TTC549 (cell line): Measurements from ENCODE around the gene THAP8.
"Not testable (repeated sequence)": the region's sequence is repeated elsewhere in the genome, so short reads cannot be mapped to it uniquely, and the experiment has no call there.

ENCODE experiments used
- FAIRE-seq: peaks from 2 replicates; lab custom pipeline; 2012; peaks lifted over from hg19 to GRCh38; lab: Jason Lieb, UNC

THAP8 gene

DNA sequence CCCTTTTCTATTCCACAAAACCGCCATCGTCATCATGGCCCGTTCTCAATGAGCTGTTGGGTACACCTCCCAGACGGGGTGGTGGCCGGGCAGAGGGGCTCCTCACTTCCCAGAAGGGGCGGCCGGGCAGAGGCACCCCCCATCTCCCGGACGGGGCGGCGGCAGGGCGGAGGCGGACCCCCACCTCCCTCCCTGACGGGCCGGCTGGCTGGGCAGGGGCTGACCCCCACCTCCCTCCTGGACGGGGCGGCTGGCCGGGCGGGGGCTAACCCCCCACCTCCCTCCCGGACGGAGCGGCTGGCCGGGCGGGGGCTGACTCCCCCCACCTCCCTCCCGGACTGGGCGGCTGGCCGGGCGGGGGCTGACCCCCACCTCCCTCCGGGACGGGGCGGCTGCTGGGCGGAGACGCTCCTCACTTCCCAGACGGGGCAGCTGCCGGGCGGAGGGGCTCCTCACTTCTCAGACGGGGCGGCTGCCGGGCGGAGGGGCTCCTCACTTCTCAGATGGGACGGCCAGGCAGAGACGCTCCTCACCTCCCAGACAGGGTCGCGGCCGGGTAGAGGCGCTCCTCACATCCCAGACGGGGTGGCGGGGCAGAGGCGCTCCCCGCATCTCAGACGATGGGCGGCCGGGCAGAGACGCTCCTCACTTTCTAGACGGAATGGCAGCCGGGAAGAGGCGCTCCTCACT lies 14.9 kb upstream of the THAP8 start:
- FAIRE-seq = not testable (repeated sequence)

DNA sequence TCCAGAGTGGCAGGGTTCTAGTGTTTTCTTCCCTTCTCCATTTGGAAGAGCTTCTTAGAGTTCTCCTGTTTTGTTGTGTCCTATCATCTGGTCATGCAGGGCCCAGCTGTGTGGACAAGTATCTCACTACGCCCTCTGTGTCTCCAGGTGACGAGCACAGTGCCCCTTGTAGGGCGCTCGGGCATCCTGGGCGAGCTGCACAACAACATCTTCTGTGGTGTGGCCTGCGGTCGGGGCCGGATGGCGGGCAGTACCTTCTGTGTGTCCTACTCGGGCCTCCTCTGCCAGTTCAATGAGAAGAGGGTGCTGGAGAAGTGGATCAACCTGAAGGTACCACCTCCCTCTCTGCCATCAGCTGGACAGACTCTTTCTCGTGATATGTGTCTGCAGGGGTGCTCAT lies 13.6 kb upstream of the THAP8 start:
- no peak for FAIRE-seq

DNA sequence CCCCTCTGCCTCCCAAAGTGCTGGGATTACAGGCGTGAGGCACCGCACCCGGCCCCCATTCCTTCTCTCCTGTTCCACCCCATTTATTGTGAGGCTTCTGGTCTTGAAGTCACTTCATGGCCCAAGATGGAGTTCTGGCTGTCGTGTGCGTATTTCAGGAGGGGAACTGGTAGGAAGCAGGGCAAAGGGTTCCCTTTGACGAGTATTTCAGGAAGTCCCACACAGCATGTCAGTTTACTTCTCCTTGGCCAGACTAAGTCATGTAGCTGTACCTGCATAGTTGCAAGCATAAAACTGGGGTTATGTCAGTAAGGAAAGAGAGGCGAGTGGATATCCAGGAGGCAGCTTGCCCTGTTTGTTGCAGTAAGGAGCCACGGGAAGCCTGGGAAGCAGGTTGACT lies 10.7 kb upstream of the THAP8 start:
- no peak for FAIRE-seq

DNA sequence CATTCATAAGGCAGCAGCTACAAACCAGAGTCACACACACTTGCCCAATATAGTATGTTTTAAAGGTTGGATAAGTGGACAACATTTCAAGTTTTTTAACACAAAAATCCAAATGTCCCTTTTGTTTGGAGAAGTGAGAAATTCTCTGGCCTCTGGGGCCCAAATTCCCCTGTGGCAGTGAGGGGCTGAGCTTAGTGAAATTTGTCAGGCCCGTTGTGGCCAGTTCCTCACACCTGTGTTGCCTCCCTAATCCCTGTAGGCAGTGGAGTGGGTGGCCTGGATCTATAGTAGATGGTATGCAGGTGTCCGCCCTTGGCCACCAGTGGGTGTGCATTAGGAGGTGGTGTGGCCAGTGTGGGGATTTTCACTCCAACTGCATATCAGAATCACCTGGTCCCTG lies 7.3 kb upstream of the THAP8 start:
- no peak for FAIRE-seq

DNA sequence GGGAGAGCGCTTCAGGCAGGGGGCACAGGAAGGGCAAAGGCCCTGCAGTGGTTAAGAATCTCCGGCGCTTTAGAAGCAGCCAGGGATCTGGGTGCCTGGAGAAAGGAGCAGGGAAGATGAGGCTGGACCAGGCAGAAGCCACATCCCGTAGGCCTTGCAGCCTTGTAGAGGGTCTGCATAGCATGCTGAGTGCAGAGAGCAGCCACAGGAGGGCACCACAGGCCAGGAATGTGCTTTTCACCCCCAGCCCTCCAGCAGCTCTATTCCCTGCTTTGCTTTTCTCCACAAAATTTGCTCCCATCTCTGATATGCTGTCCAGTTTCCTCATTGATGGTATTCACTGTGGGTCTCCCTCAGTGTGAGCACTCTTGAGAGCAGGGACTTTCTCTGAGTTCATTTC lies 6.3 kb upstream of the THAP8 start:
- FAIRE-seq = no peak

DNA sequence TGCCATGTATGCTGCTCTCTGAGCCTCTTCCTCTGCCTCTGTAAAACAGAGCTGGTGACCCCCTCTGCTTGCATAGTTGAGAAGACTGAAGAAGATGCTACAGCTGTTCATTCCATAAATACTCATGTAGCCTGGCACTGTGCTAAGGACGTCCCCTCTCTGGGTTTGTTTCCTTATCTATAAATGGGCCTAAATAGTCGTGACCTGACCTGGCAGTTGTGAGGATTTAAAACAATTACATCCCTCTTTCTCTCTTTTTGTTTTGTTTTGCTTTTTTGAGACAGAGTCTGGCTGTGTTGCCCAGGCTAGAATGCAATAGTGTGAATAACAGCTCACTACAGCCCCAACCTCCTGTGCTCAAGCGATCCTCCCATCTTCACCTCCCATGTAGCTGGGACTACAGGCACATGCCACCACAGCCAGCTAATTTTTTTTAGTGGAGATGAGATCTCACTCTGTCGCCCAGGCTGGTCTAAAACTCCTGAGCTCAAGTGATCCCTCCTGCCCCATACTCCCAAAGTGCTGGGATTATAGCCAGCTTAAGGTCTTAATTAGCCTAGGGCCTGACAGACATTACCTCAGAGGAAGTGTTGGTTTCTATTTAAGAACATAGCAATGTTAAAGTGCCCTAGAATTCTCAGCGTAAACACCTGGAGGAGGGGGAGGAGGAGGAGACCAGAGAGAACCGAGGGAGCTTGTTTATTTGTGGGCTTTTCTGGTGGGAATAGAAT lies 5.3 kb upstream of the THAP8 start:
- no peak for FAIRE-seq

DNA sequence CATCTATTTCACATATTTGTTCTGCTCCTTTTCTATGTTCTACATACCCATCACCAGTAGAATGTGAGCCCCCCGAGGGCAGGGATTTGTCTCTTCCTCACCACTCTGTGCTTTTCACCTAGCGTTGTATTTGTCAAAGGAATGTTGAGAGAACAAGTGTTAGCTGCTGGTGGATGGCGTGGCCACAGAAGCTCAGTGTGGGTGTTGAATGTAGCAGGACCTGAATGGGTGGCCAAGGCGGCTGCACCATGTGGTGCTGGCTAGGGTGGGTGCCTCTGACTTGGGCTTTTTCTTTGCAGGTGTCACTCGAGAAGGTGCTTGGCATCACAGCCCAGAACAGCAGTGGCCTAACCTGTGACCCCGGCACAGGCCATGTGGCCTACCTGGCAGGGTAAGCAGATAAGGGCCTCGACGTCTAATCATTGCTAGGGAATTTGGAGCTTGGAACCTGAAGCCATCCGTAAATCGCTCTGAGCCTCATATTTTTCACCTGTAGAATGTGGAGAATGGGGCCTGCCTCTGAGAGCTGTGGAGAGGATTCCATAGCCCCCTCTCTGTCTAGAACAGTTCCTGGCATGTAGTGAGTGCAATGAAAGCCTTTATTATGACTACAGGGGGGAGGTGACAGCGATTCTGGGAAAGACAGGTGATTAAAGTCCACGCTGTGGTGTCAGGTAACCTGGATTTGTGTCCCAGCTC lies 4.5 kb upstream of the THAP8 start:
- FAIRE-seq = no peak

DNA sequence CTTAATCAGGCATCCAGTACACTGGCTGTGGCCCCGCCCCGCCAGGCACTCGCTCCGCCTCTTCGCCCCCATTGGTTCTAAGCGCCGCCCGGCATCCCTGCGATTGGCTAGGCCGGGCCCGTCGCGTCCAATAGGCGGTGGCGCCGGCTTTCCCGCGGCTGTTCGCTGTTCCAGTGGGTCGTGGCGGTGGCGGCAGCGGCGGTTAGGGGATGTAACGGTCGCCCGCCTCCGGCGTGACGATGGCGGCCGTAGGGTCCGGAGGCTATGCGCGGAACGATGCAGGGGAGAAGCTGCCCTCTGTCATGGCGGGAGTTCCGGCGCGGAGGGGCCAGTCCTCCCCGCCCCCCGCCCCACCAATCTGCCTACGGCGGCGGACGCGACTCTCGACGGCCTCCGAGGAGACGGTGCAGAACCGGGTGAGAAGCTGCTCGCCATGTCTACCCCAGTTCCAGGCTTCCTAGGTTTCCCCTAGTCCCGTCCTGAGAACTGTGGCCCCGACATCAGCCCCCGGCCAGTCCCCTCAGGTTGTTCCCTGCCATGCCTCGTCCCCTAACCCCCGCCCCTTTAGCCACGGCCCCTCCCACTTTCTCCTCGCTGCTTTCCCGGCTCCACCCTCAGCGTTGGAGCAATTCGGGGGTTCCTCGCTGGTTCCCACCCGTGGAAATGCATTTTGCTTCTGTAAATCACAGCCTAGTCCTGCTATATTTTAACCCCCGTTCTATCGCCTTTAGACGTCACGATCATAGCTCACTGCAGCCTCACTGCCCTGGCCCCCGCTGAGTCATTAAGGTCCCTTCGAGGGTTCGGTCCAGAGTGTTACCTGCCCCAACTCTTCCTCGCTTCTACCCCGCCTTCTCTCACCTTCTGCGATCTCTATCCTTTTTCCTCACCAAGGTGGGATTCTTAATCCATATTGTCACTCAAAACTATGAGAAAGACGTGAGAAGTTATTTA lies 925 bp upstream of the THAP8 start, which contains the start of gene WDR62:
TSS of gene WDR62 (plus strand) at position 165 of the 954 bp plus-strand sequence. CDS start at position 240, 75 bp downstream.
- no peak for FAIRE-seq

DNA sequence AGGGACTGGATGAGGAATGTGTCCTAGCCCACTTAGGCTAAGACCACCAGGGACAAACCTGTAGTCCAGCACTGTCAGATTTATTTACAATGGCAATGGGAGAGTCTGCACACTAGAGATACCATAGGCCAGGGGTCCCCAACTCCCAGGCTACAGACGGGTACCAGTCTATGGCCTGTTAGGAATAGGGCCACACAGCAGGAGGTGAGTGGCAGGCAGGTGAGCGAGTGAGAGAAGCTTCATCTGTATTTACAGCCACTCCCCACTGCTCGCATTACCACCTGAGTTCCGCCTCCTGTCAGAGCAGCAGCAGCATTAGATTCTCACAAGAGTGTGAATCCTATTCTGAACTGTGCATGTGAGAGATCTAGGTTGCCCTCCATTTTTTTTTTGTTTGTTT lies 2.4 kb downstream of the THAP8 start:
- no peak for FAIRE-seq

DNA sequence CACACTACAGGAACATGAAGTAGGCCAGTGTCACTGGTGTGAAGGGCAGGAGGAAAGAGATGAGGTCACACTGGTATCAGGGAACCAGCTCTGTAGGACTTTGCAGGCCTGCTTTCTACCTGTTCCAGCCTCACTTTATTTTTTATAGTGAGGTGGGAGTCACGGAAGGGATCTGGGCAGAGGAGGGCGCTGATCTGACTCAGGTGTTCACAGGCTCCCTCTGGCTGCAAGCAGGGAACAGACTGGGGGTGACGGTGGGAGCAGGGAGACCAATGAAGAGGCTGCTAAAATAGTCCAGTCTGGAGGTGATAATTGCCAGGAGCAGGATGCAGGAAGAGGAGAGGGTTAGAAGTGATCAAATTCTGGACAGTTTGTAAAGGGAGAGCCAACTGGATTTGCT lies 2.8 kb downstream of the THAP8 start:
- no peak for FAIRE-seq

DNA sequence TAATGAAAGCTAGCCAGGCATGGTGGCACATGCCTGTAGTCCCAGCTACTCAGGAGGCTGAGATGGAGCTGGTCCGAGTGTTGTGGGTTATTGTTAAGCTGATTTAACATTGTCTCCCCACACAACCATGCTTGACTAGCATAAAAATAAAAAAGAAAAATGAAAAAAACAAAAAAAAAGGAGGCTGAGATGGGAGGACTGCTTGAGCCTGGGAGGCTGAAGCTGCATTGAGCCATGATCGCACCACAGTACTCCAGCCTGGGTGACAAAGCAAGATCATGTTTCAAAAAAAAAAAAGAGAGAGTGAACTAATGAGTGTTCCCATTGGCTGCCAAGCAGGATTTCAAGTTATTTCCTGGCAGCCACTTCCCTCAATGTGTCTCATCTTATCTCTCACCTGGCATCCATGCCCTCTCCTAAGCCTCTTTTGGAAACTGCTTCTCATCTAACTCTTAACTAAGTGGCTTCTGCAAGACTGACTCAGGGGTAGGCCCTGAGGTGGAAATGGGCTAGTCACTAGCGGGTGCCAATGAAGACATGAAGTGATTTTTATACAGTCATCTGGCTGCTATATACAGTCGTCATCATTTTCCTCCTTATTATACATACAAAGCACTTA lies 4.9 kb downstream of the THAP8 start:
- FAIRE-seq = no peak

DNA sequence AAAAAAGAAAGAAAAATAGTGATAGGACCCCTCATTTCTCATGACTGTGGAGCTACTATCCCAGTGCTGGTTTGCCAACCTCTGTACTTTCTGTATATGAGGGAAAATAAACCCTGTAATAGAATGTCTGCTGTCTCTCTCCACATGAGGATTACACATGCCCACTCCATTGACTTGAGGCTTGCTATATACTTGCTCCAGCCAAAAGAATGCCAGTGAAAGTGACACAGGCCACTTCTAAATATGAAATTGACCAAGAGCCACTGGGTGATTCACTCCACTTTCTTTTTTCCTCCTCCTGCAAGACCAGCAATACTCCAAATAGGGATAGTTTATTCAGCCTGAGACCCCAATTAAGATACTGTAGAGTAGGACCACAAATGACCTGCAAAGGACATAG lies 6.2 kb downstream of the THAP8 start:
- no peak for FAIRE-seq

DNA sequence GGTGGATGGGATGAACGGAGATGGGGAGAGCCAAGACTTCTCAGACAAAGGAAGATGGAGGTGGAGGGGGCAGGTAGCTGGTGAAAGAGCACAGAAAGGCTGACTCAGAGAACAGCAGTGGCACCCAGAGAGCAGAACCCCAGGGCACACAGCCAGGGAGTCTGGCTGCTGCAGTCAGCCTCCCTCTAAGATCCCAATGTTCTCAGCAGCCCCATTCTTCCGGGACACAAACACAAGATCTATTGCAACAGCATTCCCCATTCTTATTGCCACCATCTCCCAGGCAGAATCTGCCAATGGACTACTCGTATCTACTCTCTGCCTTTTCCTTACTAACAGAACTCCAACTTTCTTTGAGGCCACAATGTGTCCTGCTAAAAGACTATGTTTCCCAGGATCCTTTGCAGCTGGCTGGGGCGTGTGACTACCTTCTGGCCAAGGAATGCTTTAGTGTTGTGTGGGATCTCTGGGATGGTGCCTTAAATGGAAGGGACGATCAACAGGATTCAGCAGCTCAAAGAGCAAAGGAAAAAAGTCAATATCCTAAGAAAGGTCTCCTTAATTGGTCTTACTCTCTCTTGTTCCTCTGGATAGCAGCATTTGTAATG lies 7.5 kb downstream of the THAP8 start:
- no peak for FAIRE-seq

DNA sequence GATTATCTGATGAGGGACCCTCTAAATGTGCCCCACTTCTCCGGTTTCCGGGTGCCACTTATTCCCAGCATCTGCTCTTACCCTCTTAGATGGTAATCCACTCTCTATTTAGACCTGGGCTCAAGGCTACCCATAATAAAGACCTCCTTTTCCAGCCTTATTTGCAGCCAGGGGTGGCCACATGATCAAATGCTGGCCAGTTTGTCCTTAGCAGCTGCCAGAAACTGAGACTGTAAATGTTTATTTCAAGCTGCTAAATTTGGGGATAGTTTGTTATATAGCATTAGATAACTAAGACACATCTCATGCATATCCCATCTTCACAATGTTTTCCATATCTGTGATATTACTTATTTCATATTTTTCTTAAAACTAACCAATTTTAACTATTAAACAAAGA lies 10.1 kb downstream of the THAP8 start:
- FAIRE-seq = no peak

DNA sequence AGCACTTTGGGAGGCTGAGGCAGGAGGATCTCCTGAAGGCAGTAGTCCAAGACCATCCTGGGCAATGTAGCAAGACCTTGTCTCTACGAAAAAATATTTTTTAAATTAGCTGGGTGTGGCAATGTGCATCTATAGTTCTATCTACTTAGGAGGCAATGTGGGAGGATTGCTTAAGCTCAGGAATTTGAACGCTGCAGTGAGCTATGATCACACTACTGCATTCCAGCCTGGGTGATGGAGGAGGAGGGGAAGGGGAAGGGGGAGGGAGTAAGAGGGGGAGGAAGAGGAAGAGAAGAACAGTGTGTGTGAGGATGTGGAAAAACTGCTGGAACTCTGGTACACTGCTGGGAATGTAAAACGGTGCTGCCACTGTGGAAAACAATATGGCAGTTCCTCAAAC lies 12.3 kb downstream of the THAP8 start:
- no peak for FAIRE-seq

DNA sequence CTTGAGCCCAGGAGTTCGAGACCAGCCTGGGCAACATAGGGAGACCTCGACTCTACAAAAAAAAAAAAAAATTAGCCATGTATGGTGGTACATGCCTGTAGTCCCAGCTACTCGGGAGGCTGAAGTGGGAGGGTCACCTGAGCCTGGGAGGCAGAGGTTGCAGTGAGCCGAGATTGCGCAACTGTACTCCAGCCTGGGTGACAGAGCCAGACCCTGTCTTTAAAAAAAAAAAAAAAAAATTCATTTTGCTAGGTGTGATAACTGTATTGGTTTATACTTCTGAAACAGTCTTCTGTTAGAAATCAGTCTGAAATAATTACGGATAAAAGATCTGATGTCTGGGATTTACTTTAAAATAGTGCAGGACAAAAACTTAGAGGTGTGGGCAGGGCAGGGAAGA lies 13.0 kb downstream of the THAP8 start:
- not testable (repeated sequence) for FAIRE-seq

DNA sequence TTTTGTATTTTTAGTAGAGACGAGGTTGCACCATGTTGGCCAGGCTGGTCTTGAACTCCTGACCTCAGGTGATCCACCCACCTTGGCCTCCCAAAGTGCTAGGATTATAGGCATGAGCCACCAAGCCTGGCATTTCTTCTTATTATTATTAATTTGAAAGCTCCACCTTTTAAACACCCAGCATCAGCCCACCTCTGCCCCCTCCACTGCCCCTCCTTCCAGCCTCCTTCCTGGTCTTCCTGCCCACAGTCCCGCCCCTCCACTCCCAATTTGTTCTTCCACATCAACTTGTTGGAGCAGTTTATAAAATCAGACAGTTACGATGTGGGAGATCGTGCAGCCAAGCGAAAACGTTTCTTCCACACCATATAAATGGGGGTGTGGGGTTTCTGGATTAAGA lies 13.6 kb downstream of the THAP8 start:
- FAIRE-seq = no peak

DNA sequence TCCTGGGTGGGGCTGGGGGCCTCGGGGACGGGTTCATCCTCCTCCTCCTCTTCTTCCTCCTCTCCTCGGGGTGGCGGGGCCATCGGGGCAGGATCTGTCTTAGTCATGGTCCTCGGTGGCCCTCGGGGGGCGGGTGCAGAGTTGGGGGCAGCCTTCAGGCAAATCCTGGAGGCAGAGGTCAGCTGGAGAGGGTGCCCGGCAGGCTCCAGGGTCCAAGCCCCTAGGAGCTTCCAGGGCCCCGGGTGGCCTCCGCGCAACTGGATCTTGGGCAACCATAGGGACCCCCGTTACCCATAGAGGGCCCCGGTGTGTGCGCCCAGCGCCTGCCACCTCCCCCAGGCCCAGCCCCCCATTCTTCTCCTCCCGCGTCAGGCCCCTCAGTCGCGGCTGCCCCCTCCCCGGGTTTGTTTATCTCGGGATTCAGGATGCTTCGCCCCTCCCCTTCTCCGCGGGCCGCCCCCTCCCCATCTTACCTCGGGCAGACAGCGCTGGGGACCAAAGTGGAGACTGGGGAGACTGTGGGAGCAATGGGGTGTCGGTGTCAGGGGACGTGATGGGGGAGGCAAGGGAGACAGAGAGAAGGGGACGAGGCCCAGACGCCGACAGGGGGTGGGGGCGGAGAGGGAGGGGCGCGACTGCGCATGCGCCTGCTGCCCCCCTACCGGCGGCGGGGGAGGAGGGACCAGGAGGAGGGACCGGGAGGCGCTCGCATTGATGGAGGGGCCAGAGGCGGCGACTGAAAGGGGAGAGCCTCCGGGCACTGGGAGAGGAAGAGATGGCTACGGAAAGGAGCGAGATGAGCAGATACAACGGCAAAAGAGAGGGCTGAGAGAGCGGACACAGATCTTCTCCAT lies 21.6 kb downstream of the THAP8 start, which contains the start of gene CLIP3:
TSS of gene CLIP3 (minus strand) at position 623 of the 854 bp plus-strand sequence. CDS start at position 107, 516 bp downstream.
- FAIRE-seq = no peak

DNA sequence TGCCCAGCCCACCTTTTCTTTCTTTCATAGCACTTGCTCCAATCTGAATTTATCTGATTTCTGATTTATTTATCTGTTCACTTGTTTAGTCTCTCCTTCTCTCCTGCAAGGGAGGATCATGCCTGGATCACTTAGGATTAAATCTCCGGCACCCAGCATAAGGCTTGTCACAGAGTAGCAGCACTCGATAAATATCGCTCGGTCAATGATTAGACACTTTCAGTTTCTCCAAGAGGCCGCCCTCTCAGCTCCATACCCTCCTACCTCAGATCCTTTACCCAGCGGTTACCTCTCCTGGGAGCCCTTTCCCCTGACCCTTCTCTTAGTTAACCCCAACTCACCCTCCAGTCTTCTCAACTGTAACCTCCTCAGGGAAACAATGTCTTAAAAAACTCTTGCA lies 22.8 kb downstream of the THAP8 start:
- FAIRE-seq = no peak
